HepG2 (cell line): Measurements from ENCODE around the gene NDEL1. TPM values are rescaled to one million over a fixed set of nuclear protein-coding genes. Genes with fewer than 3 reads are reported as not detected.

Source experiments
- ATM ChIP-seq: fragments of 450-650 bp; IDR thresholded peaks from 2 replicates; pipeline ENCODE4 v1.7.1; 2017; ENCODE audit warnings: mild to moderate bottlenecking, borderline replicate concordance
- HCFC1 ChIP-seq: fragments of 150-350 bp; IDR thresholded peaks from 2 replicates; pipeline ENCODE4 v1.6.1; 2014; ENCODE audit warnings: low read depth, low read length
- IKZF4 ChIP-seq: sonication (generic); formaldehyde crosslinking; IDR thresholded peaks from 2 replicates; pipeline ENCODE4 v1.5.1; 2020; ENCODE audit warnings: borderline replicate concordance, mild to moderate bottlenecking, low read depth, missing genetic modification reagents; ENCODE audit errors: not compliant biosample characterization
- ISL2 ChIP-seq: sonication (generic); formaldehyde crosslinking; IDR thresholded peaks from 2 replicates; pipeline ENCODE4 v1.5.0; 2020; ENCODE audit warnings: missing genetic modification reagents
- KLF12 ChIP-seq: sonication (generic); formaldehyde crosslinking; IDR thresholded peaks from 2 replicates; pipeline ENCODE4 v1.4.0; 2020; ENCODE audit warnings: missing genetic modification reagents, borderline replicate concordance
- MAFG ChIP-seq: sonication (generic); formaldehyde crosslinking; IDR thresholded peaks from 2 replicates; pipeline ENCODE4 v1.5.1; 2020; ENCODE audit warnings: mild to moderate bottlenecking, missing genetic modification reagents
- PAWR ChIP-seq: sonication (generic); formaldehyde crosslinking; IDR thresholded peaks from 2 replicates; pipeline ENCODE4 v1.4.0; 2020; ENCODE audit warnings: missing genetic modification reagents, mild to moderate bottlenecking, borderline replicate concordance
- ZFY ChIP-seq: sonication (generic); formaldehyde crosslinking; IDR thresholded peaks from 2 replicates; pipeline ENCODE4 v1.4.0; 2020; ENCODE audit warnings: missing genetic modification reagents
- ZNF3 ChIP-seq: IDR thresholded peaks from 2 replicates; pipeline ENCODE4 v1.7.0; 2017; ENCODE audit warnings: inconsistent platforms
- ZNF326 ChIP-seq: sonication (generic); formaldehyde crosslinking; IDR thresholded peaks from 2 replicates; pipeline ENCODE4 v1.4.0; 2020; ENCODE audit warnings: missing genetic modification reagents, borderline replicate concordance
- ZNF543 ChIP-seq: sonication (generic); formaldehyde crosslinking; IDR thresholded peaks from 2 replicates; pipeline ENCODE4 v1.4.0; 2020; ENCODE audit warnings: mild to moderate bottlenecking, missing genetic modification reagents
- ZNF678 ChIP-seq: sonication (generic); formaldehyde crosslinking; IDR thresholded peaks from 2 replicates; pipeline ENCODE4 v1.4.0; 2020; ENCODE audit warnings: mild to moderate bottlenecking, missing genetic modification reagents
- ZNF775 ChIP-seq: sonication (generic); formaldehyde crosslinking; IDR thresholded peaks from 2 replicates; pipeline ENCODE4 v1.4.0; 2020; ENCODE audit warnings: missing genetic modification reagents, mild to moderate bottlenecking, moderate library complexity, borderline replicate concordance
- ZNF878 ChIP-seq: sonication (generic); formaldehyde crosslinking; IDR thresholded peaks from 2 replicates; pipeline ENCODE4 v1.8.1; 2023; ENCODE audit warnings: mild to moderate bottlenecking, missing genetic modification reagents, moderate library complexity
- polyA plus RNA-seq, 8 experiments: library from polyadenylated mRNA; depleted of rRNA in 3 of 8; stranded (reverse) in 7 of 8; unstranded in 1 of 8; fragments of >200 nt; fragmentation: Illumina TruSeq in 4 of 8; extraction: Trizol in 4 of 8; gene quantifications; 2 replicates each; pipeline versions ENCODE4 v1.2.1 to v1.2.3, GENCODE V29; 2011 to 2016; ENCODE audit warnings: low read depth in 4 of 8, missing spikeins in 1 of 8, mixed read lengths in 1 of 8; ENCODE audit not compliant: insufficient read depth in 1 of 8
- total RNA-seq, 5 experiments: library from RNA; depleted of rRNA; stranded (reverse); fragments of >200 nt; fragmentation: Illumina TruSeq; extraction: Trizol; gene quantifications; 2 replicates each; pipeline ENCODE4 v1.2.3, GENCODE V29; 2016; ENCODE audit warnings: low read depth in 1 of 5
- TF ChIP-seq, protein P1 (sequence below): sonication (generic); formaldehyde crosslinking; IDR thresholded peaks from 2 replicates; pipeline ENCODE4 v1.5.0; 2020; ENCODE audit warnings: mild to moderate bottlenecking, missing genetic modification reagents, borderline replicate concordance
- TF ChIP-seq, protein P2 (sequence below): sonication (generic); formaldehyde crosslinking; IDR thresholded peaks from 2 replicates; pipeline ENCODE4 v1.4.0; 2020; ENCODE audit warnings: missing genetic modification reagents
- TF ChIP-seq, protein P3 (sequence below): sonication (generic); formaldehyde crosslinking; conservative IDR thresholded peaks from 2 replicates; pipeline ENCODE4 v1.4.0; 2020; ENCODE audit warnings: mild to moderate bottlenecking, missing genetic modification reagents, moderate library complexity
- TF ChIP-seq, protein P4 (sequence below): sonication (generic); formaldehyde crosslinking; IDR thresholded peaks from 2 replicates; pipeline ENCODE4 v1.5.0; 2020; ENCODE audit warnings: missing genetic modification reagents, mild to moderate bottlenecking, borderline replicate concordance
- TF ChIP-seq, protein P5 (sequence below): sonication (generic); formaldehyde crosslinking; IDR thresholded peaks from 2 replicates; pipeline ENCODE4 v1.8.1; 2023; ENCODE audit warnings: mild to moderate bottlenecking, moderate library complexity, missing genetic modification reagents

Gene NDEL1
- total and polyA plus RNA-seq, 2 of the 13 experiments (the other 11 are each of a cell fraction or from before 2014, with no cell fraction given): 59.8 to 153 TPM

DNA sequence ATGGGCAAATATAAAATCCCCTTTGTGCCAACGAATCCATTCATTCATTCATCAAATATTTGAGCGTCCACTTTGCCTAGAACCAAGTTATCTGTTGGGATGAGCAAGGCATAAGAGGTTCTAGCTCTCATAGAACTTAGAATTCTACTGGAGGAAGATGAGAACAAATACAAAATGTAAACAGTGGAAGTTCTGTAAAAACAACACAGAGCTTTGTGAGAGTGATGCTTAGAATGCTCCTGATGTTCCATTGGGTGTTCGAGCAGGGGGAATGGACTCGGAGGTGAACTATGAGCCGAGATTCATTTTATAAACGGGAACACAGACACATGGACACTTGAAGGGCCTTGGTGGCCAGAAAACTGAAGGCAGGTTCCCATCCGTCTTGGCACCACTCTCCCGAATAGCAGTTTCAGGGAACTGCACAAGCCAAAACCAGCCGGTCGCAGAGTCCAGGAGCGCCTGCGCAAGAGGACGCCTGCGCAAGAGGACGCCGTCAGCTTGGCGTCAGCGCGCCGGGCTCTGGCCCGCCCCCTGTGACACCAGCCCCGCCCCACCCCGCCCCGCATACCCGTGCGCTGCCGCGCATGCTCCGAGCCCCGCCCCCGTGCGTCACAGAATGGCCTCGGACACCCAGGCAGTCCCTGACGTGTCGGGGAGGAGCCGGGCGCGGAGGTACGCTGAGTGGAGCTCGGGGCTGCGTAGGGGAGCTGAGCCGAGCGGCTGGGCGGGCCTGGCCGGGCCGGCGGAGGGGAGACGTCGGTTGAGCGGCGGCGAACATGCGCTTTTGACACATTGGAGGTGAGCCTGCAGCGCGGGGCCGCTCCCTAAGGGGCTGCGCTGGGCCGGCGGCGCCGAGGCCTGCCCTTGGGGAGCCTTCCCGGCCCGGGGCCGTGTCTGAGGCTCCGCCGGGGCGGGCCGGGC, at the start of gene NDEL1 (continued):
- TF ChIP-seq, protein P1, sequence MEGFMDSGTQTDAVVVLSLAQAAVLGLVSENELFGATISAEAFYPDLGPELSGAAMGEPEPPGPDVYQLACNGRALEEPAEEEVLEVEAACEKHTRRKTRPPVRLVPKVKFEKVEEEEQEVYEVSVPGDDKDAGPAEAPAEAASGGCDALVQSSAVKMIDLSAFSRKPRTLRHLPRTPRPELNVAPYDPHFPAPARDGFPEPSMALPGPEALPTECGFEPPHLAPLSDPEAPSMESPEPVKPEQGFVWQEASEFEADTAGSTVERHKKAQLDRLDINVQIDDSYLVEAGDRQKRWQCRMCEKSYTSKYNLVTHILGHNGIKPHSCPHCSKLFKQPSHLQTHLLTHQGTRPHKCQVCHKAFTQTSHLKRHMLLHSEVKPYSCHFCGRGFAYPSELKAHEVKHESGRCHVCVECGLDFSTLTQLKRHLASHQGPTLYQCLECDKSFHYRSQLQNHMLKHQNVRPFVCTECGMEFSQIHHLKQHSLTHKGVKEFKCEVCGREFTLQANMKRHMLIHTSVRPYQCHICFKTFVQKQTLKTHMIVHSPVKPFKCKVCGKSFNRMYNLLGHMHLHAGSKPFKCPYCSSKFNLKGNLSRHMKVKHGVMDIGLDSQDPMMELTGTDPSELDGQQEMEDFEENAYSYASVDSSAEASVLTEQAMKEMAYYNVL (CRISPR knock-in tag): no peak; the same call in 1 of the 2 replicates
- TF ChIP-seq ZNF543: no peak
- TF ChIP-seq ZFY: peak; percentile 97
- TF ChIP-seq PAWR: no peak
- no peak; the same call in 1 of the 2 replicates for TF ChIP-seq HCFC1
- peak; percentile 80 for TF ChIP-seq ISL2 (CRISPR knock-in tag)
- TF ChIP-seq IKZF4: peak; percentile 67
- TF ChIP-seq ZNF326 (CRISPR knock-in tag): no peak
- TF ChIP-seq ZNF775 (CRISPR knock-in tag): no peak
- TF ChIP-seq, protein P2, sequence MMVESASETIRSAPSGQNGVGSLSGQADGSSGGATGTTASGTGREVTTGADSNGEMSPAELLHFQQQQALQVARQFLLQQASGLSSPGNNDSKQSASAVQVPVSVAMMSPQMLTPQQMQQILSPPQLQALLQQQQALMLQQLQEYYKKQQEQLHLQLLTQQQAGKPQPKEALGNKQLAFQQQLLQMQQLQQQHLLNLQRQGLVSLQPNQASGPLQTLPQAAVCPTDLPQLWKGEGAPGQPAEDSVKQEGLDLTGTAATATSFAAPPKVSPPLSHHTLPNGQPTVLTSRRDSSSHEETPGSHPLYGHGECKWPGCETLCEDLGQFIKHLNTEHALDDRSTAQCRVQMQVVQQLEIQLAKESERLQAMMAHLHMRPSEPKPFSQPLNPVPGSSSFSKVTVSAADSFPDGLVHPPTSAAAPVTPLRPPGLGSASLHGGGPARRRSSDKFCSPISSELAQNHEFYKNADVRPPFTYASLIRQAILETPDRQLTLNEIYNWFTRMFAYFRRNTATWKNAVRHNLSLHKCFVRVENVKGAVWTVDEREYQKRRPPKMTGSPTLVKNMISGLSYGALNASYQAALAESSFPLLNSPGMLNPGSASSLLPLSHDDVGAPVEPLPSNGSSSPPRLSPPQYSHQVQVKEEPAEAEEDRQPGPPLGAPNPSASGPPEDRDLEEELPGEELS: peak; percentile 63
- TF ChIP-seq ZNF3: no peak
- TF ChIP-seq MAFG: no peak
- TF ChIP-seq, protein P3, sequence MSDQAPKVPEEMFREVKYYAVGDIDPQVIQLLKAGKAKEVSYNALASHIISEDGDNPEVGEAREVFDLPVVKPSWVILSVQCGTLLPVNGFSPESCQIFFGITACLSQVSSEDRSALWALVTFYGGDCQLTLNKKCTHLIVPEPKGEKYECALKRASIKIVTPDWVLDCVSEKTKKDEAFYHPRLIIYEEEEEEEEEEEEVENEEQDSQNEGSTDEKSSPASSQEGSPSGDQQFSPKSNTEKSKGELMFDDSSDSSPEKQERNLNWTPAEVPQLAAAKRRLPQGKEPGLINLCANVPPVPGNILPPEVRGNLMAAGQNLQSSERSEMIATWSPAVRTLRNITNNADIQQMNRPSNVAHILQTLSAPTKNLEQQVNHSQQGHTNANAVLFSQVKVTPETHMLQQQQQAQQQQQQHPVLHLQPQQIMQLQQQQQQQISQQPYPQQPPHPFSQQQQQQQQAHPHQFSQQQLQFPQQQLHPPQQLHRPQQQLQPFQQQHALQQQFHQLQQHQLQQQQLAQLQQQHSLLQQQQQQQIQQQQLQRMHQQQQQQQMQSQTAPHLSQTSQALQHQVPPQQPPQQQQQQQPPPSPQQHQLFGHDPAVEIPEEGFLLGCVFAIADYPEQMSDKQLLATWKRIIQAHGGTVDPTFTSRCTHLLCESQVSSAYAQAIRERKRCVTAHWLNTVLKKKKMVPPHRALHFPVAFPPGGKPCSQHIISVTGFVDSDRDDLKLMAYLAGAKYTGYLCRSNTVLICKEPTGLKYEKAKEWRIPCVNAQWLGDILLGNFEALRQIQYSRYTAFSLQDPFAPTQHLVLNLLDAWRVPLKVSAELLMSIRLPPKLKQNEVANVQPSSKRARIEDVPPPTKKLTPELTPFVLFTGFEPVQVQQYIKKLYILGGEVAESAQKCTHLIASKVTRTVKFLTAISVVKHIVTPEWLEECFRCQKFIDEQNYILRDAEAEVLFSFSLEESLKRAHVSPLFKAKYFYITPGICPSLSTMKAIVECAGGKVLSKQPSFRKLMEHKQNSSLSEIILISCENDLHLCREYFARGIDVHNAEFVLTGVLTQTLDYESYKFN (CRISPR knock-in tag): 0 out of 2 replicates have a peak, but pooled peaks have one; percentile 17
- no peak for TF ChIP-seq ATM
- TF ChIP-seq ZNF878 (CRISPR knock-in tag): no peak
- TF ChIP-seq, protein P4, sequence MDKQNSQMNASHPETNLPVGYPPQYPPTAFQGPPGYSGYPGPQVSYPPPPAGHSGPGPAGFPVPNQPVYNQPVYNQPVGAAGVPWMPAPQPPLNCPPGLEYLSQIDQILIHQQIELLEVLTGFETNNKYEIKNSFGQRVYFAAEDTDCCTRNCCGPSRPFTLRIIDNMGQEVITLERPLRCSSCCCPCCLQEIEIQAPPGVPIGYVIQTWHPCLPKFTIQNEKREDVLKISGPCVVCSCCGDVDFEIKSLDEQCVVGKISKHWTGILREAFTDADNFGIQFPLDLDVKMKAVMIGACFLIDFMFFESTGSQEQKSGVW (CRISPR knock-in tag): no peak
- TF ChIP-seq, protein P5, sequence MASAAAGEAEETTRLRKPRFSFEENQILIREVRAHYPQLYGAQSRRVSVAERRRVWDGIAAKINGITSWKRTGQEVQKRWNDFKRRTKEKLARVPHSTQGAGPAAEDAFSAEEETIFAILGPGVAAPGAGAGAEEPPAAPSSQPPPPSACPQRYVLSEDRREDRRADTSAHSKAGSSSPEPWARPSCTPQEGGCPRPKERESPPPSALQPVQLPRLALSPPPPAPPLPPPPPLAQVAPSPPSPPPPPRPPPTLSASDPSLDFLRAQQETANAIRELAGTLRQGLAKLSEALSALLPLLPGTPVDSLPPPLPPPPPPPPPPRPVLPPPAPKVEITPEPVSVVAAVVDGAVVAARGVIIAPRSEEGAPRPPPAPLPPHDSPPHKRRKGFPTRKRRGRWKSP (CRISPR knock-in tag): no peak
- TF ChIP-seq ZNF678 (CRISPR knock-in tag): no peak
- TF ChIP-seq KLF12 (CRISPR knock-in tag): peak; percentile 80; the same call in 1 of the 2 replicates
